NCI-H345 (cell line): ENCODE data around the gene TPP2.
A peak's percentile ranks its signal among the peaks of the same experiment; 100 is the strongest.

ENCODE experiments used
- DNase-seq: peaks from one replicate; lab custom pipeline; 2025; lab: John Stamatoyannopoulos, UW

TPP2 gene

GRCh38 chr13:102597029-102597961 lies 509 bp downstream of the TPP2 start:
- no peak for DNase-seq

DNA sequence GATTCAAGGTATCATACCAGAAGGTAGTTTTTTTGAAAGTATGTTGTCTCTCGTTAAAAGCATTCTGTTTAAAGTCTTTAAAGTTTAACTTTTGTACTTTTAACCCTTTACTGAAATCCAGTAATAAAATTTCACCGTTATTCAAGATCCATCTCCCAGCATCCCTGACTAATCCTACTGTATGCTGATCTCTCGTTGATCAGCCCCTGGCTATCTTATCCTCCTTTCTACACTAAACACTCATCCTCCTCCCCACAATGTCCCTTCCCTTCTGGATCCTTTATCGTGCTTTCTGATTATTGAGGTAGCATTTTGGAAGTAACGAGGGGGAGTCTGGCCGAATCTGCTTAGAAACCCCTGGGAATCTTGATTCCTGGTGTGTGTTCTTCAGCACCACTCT lies 1.3 kb downstream of the TPP2 start:
- no peak for DNase-seq

GRCh38 chr13:102599426-102600012 lies 2.7 kb downstream of the TPP2 start:
- no peak for DNase-seq

- DNase-seq = no peak
These were observed 9.9 kb downstream of the TPP2 start for GRCh38 chr13:102606537-102607309.

DNA sequence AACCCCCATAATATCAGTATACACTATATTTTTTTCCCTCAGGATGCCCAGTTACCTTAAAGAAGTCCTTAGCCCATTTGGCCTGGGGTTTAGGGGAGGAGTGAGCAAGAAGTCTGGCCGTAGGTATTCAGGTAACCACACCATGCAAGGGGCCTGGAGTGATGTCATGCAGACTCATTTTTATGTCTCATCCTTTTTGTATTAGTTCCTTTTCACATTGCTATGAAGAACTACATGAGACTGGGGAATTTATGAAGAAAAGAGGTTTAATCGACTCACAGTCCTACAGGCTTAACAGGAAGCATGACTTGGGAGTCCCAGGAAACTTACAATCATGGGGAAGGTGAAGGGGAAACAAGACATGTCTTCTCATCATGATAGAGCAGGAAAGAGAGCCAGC lies 12.2 kb downstream of the TPP2 start:
- no peak for DNase-seq

- no peak for DNase-seq
These were observed 12.9 kb downstream of the TPP2 start for GRCh38 chr13:102609696-102610095.

- no peak for DNase-seq
These were observed 13.6 kb downstream of the TPP2 start for GRCh38 chr13:102610296-102610895.

GRCh38 chr13:102617697-102618350 lies 21.0 kb downstream of the TPP2 start:
- no peak for DNase-seq

GRCh38 chr13:102620516-102620915 lies 23.7 kb downstream of the TPP2 start:
- no peak for DNase-seq

DNA sequence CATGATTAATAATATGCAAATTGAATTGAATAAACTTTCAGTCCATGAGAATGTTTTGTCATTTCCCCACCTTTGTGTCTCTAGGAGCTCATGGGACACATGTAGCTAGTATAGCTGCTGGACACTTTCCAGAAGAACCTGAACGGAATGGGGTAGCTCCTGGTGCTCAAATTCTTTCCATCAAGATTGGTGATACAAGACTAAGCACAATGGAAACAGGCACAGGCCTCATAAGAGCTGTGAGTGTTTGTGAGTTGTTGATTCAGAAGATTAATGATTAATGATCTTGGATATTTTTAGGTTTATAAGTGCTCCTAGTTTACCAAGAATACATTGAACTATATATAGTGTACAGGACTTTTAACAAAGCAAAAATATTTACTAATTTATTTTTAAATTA lies 30.1 kb downstream of the TPP2 start:
- no peak for DNase-seq

DNA sequence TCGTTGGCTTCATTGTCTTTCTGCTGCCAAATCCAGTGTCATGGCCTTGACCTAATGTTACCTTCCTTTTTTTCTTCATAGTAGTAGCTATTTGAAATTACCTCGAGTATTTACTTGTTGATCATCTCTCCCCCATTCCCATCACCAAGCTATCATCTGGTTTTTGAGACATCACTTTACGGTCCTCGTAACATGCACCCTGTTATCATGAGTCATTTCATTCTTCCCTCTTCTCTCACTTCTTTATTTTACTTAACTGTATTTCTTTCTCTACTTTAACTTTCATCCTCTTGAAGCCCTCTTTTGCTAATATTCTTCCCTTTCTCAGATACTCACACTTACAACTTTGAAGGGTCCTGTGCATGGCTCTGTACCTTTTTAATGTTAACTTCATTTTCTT lies 31.8 kb downstream of the TPP2 start:
- no peak for DNase-seq

- no peak for DNase-seq
These were observed 34.4 kb downstream of the TPP2 start for GRCh38 chr13:102631198-102631597.

- no peak for DNase-seq
These were observed 42.0 kb downstream of the TPP2 start for GRCh38 chr13:102638741-102639140.

GRCh38 chr13:102642029-102642428 lies 45.2 kb downstream of the TPP2 start:
- DNase-seq = no peak

DNA sequence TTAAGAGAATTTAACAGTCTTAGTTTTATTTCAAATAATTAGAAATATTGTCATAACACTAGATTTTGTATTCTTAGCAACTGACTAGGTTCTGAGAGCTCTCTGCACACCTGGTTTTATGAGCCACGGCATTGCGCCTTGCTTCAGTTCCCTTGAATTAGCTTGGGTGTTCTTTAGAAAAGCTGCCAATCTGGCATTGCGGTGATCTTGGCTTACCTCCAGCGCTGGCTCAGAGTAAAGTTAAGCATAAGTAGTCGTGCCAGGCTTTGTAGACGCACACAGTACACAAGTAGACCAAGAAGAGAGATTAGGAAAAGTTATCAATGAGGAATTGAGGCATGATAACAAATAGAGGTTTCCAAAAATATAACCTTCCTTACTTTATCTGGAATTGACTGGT lies 45.7 kb downstream of the TPP2 start:
- DNase-seq = peak; percentile 77

- no peak for DNase-seq
These were observed 46.9 kb downstream of the TPP2 start for GRCh38 chr13:102643656-102644055.

DNA sequence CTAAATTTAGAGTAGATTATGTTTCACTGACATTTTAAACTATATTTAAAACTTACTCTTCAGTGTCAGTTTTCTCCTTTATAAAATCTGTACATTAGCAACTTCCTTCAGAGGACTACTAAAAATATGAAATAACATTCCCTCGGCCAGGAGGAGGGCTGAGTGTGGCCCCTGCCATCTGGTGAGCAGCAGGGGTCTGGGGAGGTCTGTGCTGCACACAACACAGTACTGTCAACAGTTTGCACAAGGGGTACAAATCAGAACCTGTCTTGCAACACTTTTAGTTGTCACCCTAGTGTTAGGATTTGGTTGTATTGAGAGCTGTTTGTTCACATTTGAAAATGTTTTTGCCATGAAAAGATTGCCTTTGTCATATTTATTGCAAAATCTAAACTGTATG lies 48.9 kb downstream of the TPP2 start:
- DNase-seq = no peak

GRCh38 chr13:102648046-102648445 lies 51.3 kb downstream of the TPP2 start:
- DNase-seq = no peak

- DNase-seq = no peak
These were observed 53.7 kb downstream of the TPP2 start for GRCh38 chr13:102650444-102650843.

DNA sequence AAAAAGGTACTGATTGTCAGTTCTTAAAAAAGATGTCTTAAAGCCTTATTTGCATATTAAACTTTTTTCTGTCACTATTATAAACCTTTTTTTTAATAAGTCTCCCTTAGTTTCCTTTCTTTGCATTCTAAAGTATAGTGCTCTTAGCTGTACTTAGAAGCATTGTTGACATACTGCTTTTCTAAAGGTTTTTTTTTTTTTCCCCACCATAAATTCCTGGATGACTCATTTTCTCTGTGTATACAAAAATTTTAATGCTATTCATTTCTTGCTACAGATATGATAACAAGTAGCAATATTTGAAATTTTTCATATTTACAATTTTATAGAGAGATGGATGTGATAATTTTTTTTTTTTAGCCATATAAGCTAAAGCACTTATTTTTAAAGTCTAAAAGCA lies 54.6 kb downstream of the TPP2 start:
- DNase-seq = no peak

DNA sequence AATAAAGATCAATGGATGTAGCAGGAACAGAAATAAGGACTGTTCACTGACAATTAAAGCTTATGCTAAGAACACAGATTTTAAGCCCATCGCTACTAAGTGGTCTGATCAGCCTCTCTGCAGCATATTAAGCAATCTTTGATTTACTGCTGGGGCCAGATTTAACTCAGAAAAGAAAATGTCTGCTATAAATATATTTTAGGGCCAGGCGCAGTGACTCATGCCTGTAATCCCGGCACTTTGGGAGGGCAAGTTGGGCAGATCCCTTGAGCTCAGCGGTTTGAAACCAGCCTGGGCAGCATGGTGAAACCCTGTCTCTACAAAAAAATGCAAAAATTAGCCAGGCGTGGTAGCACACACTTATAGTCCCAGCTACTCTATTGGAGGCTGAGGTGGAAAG lies 55.1 kb downstream of the TPP2 start:
- DNase-seq = no peak

GRCh38 chr13:102654756-102655155 lies 58.0 kb downstream of the TPP2 start:
- DNase-seq = no peak
